ENCODE measurements around the gene CYP2W1.
"Not testable (repeated sequence)": the region's sequence is repeated elsewhere in the genome, so short reads cannot be mapped to it uniquely, and the experiment has no call there.

CYP2W1 gene

DNA sequence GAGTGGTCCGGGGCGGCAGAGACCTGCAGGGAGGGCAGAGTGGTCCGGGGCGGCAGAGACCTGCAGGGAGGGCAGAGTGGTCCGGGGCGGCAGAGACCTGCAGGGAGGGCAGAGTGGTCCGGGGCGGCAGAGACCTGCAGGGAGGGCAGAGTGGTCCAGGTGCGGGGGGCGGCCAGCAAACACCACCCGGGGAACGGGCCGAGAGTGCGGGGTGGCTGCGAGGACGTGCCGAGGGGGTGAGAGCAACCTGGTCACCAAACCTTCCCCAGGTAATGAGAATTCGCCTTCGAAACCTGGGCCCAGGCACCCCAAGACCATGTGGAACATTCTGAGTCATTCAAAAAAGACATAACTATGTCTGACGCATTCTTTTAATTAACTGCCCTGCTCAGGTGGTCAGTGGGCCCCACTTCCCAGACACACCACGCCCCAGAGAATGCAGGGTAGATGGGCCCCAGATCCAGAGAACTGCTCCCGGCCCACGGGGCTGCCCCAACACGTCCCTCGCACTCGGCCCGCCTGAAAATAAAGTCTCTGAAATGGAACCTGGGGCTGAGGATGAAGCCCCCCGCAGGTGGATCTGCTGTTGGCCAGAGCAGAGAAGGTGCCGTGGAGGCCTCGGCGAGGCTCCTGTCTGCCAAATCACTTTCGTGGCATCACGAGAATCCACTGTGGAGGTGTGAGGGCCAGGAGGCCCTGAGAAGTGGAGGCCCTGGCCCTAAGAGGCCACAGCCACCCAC, 48.9 kb downstream of the CYP2W1 start:
- no peak for TF ChIP-seq CTCF (IDR thresholded peaks at IDR 0.05)
- no peak overlapping the region for H3K27ac ChIP-seq
- DNase-seq (ENCODE audit: low spot score) = no peak
- no peak overlapping the region for H3K4me3 ChIP-seq

- Histone ChIP-seq H3K4me3 (no peak overlapping the region), H3K27ac (no peak overlapping the region)
- no peak for TF ChIP-seq CTCF (IDR thresholded peaks at IDR 0.05)
- DNase-seq (ENCODE audit: low spot score) = no peak
Observed at GRCh38 chr7:1032536-1033181, 49.7 kb downstream of the CYP2W1 start.

DNA sequence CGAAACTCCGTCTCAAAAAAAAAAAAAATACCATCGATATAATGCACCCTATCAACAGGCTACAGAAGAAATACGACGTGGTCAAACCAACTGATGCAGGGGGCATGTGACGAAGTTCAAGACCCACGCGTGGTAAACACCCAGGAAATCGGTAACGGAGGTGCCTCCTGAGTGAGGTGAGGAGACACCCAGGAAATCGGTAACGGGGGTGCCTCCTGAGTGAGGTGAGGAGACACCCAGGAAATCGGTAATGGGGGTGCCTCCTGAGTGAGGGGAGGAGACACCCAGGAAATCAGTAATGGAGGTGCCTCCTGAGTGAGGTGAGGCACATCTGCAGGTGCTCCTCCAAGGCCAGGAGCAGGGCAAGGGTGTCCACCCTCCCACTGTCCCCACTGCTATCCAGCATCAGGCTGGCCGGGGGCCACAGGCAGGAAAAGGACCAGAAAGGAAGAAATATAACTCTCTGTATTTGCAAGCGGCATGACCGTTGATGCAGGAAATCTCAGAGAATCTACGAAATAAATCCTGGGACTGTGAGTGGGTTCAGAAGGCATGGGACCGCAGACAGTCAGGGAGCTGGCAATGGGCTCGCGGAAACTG, 50.7 kb downstream of the CYP2W1 start:
- Histone ChIP-seq H3K27ac (no peak overlapping the region), H3K4me3 (no peak overlapping the region)
- DNase-seq (ENCODE audit: low spot score) = no peak
- no peak for TF ChIP-seq CTCF (IDR thresholded peaks at IDR 0.05)

DNA sequence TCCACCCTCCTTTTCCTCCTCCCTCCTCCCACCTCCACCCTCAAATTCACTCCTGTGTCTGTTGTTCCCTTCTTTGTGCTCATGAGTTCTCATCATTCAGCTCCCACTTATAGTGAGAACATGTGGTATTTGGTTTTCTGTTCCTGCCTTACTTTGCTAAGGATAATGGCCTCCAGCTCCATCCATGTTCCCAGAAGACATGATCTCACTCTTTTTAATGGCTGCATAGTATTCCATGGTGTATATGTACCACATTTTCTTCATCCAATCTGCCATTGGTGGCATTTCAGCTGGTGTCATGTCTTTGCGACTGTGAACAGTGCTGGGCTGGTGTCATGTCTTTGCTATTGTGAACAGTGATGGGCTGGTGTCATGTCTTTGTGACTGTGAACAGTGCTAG, 51.8 kb downstream of the CYP2W1 start:
- H3K27ac ChIP-seq; H3K4me3 ChIP-seq; DNase-seq (ENCODE audit: low spot score): not testable (repeated sequence)

DNA sequence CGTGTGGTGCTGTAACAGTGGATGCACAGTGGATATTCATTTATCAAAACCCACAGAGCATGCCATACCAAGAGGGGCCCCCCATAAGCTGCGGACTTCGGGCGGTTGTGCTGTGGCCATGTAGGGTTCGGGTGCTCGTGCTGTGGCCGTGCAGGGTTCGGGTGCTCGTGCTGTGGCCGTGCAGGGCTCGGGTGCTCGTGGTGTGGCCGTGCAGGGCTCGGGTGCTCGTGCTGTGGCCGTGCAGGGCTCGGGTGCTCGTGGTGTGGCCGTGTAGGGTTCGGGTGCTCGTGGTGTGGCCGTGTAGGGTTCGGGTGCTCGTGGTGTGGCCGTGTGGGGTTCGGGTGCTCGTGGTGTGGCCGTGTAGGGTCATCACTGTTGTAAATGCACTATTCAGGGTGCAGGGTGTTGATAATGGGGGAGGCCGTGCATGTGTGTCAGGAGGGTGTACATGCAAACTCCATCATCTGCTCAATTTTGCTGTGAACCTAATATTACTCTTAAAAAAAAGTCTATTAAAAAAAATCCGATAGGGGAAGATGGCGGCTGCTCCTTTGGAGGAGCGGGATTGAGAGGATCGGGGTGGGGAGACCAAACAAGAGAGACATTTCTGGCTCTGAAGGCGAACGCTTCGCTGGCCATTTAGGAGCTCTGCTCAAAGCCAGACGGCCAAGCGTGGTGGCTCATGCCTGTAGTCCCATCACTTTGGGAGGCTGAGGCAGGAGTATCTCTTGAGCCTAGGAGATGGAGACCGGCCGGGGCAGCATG, 53.4 kb downstream of the CYP2W1 start:
- H3K4me3 ChIP-seq; H3K27ac ChIP-seq; DNase-seq (ENCODE audit: low spot score): not testable (repeated sequence)
